ENCODE measurements around the gene BMERB1. TPM values are rescaled to one million over a fixed set of nuclear protein-coding genes. Genes with fewer than 3 reads are reported as not detected.

BMERB1 gene
- total and polyA plus RNA-seq, 9 of the 15 experiments (the other 6 are each of a cell fraction or from before 2014, with no cell fraction given): 0.29 to 2.9 (median 0.94) TPM

DNA sequence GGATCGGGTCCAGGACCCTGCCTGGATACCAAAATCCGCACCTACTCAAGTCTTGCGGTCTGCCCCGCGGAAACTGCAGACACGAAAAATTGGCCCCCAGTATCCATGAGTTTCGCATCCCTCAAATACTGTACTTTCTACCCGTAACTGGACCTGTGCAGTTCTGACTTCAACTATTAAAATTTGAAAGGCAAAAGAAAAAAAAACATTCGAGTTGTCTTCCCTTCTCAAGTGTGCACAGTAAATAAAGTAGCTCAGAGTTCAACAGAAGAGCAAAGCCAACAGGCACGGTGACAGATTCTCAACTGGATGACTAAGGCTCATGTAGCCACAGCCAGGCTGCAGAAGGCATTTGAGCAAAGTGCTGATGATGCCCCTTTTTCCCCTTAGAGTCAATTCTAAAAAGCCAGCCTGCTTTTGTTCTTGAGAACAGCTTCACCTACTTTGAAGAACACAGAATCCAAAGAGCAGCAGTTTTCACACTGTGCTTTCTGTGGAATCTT lies 176.0 kb downstream of the BMERB1 start:
- Histone ChIP-seq H3K27ac (ENCODE audit: extremely low read depth, low read depth, low read length) (no peak overlapping the region), H3K9me1 (ENCODE audit: control insufficient read depth, insufficient read depth, low read length) (peaks cover 7% of the 10 kb centered on the region), H3K36me3 (ENCODE audit: control insufficient read depth, insufficient read depth, low read length) (peaks cover 54% of the 10 kb centered on the region), H2AFZ (ENCODE audit: low read depth, low read length) (no peak overlapping the region), H3K27me3 (ENCODE audit: control insufficient read depth in 2 of 2, insufficient read depth in 2 of 2, low read length in 2 of 2) (no peaks in the 10 kb centered on the region), H3K4me1 (replicated peaks in 1 of 2; ENCODE audit: control insufficient read depth in 2 of 2, insufficient read depth in 2 of 2, low read length in 2 of 2) (no peaks in the 10 kb centered on the region; a peak in 2 of 5 replicates), H3K79me2 (ENCODE audit: control insufficient read depth, insufficient read depth, low read length) (no peaks in the 10 kb centered on the region), H3K4me3 (no peak overlapping the region), H3K9me3 (replicated peaks; ENCODE audit: control insufficient read depth, insufficient read depth, low read depth, low read length) (no peaks in the 10 kb centered on the region), H3K4me2 (ENCODE audit: insufficient read depth, low read length) (no peak overlapping the region), H4K20me1 (replicated peaks; ENCODE audit: control insufficient read depth, insufficient read depth, low read length) (no peaks in the 10 kb centered on the region), H3K9ac (ENCODE audit: insufficient read depth in 1 of 2, low read depth in 2 of 2, low read length in 2 of 2) (no peak overlapping the region)
- 80% methylated on average over 10 of the region's 10 CpGs for WGBS (ENCODE audit: insufficient coverage, low coverage, missing lambda C conversion rate)
- ATAC-seq (no peak), FAIRE-seq (no peak), DNase-seq (ENCODE audit: extremely low read depth in 1 of 4, low spot score in 3 of 4) (no peak)
- in situ Hi-C loops (cut with MboI): no loop called here
- ChIA-PET POLR2A (interaction anchor here (0.7 to 0.9 kb wide), 2 partner anchors 10 to 34 kb away, joined by 3 read pairs; no protein-coding TSS in a partner anchor), CTCF (ENCODE audit: low intra/inter-chr PET ratio) (no interaction called here)
- intact Hi-C loops (cut with micrococcal nuclease): no loop called here
- TF ChIP-seq ZNF316 (IDR thresholded peaks at IDR 0.05) (0 out of 2 replicates have a peak, but pooled peaks have one; percentile 4), SMARCC2 (IDR thresholded peaks at IDR 0.05; ENCODE audit: low read depth) (no peak)
- no TSS peak for BruUV-seq (replicated peaks)

DNA sequence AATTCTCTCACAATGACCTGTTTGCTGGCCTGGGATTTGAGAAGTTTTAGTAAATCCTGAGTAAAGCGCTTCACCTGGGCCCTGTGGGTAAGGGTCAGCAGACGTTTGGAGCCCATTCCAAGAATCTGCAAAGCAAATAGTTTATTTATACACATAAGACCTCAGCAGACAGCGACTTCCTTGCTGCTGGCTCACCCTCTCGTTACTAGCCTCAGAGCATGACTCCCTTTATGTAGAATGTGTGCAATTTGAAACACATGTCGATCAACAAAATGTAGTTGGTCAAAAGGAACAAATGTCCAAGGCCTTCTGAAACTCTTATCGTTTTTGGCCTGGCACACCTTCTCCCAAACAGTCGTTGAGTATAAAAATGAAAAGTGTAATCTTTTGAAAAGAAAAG lies 177.2 kb downstream of the BMERB1 start:
- DNase-seq (ENCODE audit: extremely low read depth in 1 of 4, low spot score in 3 of 4): no peak
- no peaks in the 10 kb centered on the region for H4K20me1 ChIP-seq (replicated peaks; ENCODE audit: control insufficient read depth, insufficient read depth, low read length)
- no peaks in the 10 kb centered on the region for H3K79me2 ChIP-seq (ENCODE audit: control insufficient read depth, insufficient read depth, low read length)
- ChIA-PET POLR2A (no interaction called here), CTCF (ENCODE audit: low intra/inter-chr PET ratio) (no interaction called here)
- BruUV-seq (replicated peaks): no TSS peak
- H3K9me3 ChIP-seq (replicated peaks; ENCODE audit: control insufficient read depth, insufficient read depth, low read depth, low read length): no peaks in the 10 kb centered on the region
- H3K4me1 ChIP-seq (replicated peaks in 1 of 2; ENCODE audit: control insufficient read depth in 2 of 2, insufficient read depth in 2 of 2, low read length in 2 of 2): no peaks in the 10 kb centered on the region; a peak in 2 of 5 replicates
- ATAC-seq: no peak
- H3K27me3 ChIP-seq (ENCODE audit: control insufficient read depth in 2 of 2, insufficient read depth in 2 of 2, low read length in 2 of 2): no peaks in the 10 kb centered on the region
- no peak overlapping the region for H3K4me3 ChIP-seq
- no peak overlapping the region for H3K9ac ChIP-seq (ENCODE audit: insufficient read depth in 1 of 2, low read depth in 2 of 2, low read length in 2 of 2)
- H3K9me1 ChIP-seq (ENCODE audit: control insufficient read depth, insufficient read depth, low read length): peaks cover 7% of the 10 kb centered on the region
- peaks cover 63% of the 10 kb centered on the region for H3K36me3 ChIP-seq (ENCODE audit: control insufficient read depth, insufficient read depth, low read length)
- no peak for FAIRE-seq
- WGBS (ENCODE audit: insufficient coverage, low coverage, missing lambda C conversion rate): 63% methylated on average over 7 of the region's 7 CpGs
- intact Hi-C loops (cut with micrococcal nuclease): no loop called here
- no peak overlapping the region for H3K4me2 ChIP-seq (ENCODE audit: insufficient read depth, low read length)
- no peak overlapping the region for H2AFZ ChIP-seq (ENCODE audit: low read depth, low read length)
- H3K27ac ChIP-seq (ENCODE audit: extremely low read depth, low read depth, low read length): no peak overlapping the region
- in situ Hi-C loops (cut with MboI): no loop called here
- TF ChIP-seq WHSC1 (IDR thresholded peaks at IDR 0.05; ENCODE audit: low read length) (no peak), NR2C1 (IDR thresholded peaks at IDR 0.05) (no peak), NR2C1 (tag; IDR thresholded peaks at IDR 0.05) (no peak), POLR2AphosphoS5 (IDR thresholded peaks at IDR 0.05; ENCODE audit: control insufficient read depth, insufficient read depth, low read depth, low read length) (no peak), PKNOX1 (IDR thresholded peaks at IDR 0.05) (no peak), DNMT1 (IDR thresholded peaks at IDR 0.05) (no peak), ZNF280A (IDR thresholded peaks at IDR 0.05; ENCODE audit: low read depth, partially characterized antibody) (no peak), RAD51 (IDR thresholded peaks at IDR 0.05; ENCODE audit: borderline replicate concordance, low read depth) (no peak)
- TF ChIP-seq, protein P1, sequence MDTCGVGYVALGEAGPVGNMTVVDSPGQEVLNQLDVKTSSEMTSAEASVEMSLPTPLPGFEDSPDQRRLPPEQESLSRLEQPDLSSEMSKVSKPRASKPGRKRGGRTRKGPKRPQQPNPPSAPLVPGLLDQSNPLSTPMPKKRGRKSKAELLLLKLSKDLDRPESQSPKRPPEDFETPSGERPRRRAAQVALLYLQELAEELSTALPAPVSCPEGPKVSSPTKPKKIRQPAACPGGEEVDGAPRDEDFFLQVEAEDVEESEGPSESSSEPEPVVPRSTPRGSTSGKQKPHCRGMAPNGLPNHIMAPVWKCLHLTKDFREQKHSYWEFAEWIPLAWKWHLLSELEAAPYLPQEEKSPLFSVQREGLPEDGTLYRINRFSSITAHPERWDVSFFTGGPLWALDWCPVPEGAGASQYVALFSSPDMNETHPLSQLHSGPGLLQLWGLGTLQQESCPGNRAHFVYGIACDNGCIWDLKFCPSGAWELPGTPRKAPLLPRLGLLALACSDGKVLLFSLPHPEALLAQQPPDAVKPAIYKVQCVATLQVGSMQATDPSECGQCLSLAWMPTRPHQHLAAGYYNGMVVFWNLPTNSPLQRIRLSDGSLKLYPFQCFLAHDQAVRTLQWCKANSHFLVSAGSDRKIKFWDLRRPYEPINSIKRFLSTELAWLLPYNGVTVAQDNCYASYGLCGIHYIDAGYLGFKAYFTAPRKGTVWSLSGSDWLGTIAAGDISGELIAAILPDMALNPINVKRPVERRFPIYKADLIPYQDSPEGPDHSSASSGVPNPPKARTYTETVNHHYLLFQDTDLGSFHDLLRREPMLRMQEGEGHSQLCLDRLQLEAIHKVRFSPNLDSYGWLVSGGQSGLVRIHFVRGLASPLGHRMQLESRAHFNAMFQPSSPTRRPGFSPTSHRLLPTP (IDR thresholded peaks at IDR 0.05; ENCODE audit: borderline replicate concordance, extremely low read depth, insufficient read length): no peak

All from K562 (cell line).